ENCODE measurements around the gene SERHL2. TPM values are rescaled to one million over a fixed set of nuclear protein-coding genes. Genes with fewer than 3 reads are reported as not detected.

Gene SERHL2
- total RNA-seq, 1 experiment from 2014 or later, result 0.61 TPM

DNA sequence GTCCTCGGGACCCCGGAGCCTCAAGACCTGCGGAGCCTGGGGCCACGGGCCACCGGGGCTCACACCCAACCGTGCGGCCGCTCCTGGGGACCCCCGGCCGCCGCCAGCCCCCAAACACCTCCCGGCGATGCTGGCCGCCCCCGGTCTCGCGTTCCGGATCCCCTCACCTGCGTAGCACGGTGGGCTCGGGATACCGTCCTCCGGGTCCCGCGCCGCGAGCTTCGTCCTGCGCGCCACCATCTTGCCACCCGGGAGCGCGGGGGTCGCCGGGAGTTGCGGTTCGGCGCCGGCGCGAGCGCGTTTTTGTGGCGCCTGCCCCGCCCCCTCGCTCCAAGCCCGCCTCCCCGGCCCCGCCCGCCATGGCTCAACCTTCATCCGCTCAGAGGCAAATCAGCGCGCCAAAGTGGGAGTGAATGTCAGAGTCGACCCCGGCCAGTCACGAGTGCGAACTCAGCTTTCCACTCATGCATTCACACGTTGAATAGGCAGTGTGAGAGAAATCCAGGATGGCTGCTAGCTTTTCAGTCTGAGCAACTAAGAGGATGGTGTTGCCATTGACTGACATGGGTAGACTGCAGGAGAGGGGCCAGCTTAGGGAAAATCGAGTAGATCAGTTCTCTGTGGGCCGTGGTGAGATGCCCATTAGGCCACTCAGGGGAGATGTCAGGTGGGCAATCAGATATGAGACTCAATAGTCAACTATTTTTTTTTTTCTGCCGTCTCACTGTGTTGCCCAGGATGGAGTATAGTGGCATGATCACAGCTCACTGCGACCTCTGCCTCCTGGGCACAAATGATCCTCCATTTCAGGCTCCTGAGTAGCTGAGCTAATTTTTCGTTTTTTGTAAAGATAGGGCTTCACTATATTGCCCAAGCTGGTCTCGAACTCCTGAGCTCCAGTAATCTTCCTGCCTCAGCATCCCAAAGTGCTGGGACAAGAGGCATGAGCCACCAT lies 28.3 kb downstream of the SERHL2 start:
- Mint-ChIP-seq H3K9me3 (ENCODE audit: unreplicated experiment) (no peaks in the 10 kb centered on the region), H3K36me3 (ENCODE audit: insufficient read depth, unreplicated experiment) (peaks cover 87% of the 10 kb centered on the region), H3K27me3 (ENCODE audit: insufficient read depth, unreplicated experiment) (no peaks in the 10 kb centered on the region), H3K27ac (ENCODE audit: unreplicated experiment) (peak overlapping the region; percentile 93), H3K4me1 (ENCODE audit: low read depth, unreplicated experiment) (no peaks in the 10 kb centered on the region), H3K4me3 (ENCODE audit: unreplicated experiment) (peak overlapping the region; percentile 99)
- Histone ChIP-seq H3K4me3 (ENCODE audit: low read depth, low read length) (peak overlapping the region; percentile 92), H3K9me3 (no peaks in the 10 kb centered on the region), H3K36me3 (ENCODE audit: control insufficient read depth, insufficient read depth, low read length) (0 out of 2 replicates have a peak, but pooled peaks cover 1% of the 10 kb centered on the region), H3K4me1 (no peaks in the 10 kb centered on the region), H3K27me3 (replicated peaks; ENCODE audit: control insufficient read depth, insufficient read depth, low read length) (no peaks in the 10 kb centered on the region)
- TF ChIP-seq, protein P1, sequence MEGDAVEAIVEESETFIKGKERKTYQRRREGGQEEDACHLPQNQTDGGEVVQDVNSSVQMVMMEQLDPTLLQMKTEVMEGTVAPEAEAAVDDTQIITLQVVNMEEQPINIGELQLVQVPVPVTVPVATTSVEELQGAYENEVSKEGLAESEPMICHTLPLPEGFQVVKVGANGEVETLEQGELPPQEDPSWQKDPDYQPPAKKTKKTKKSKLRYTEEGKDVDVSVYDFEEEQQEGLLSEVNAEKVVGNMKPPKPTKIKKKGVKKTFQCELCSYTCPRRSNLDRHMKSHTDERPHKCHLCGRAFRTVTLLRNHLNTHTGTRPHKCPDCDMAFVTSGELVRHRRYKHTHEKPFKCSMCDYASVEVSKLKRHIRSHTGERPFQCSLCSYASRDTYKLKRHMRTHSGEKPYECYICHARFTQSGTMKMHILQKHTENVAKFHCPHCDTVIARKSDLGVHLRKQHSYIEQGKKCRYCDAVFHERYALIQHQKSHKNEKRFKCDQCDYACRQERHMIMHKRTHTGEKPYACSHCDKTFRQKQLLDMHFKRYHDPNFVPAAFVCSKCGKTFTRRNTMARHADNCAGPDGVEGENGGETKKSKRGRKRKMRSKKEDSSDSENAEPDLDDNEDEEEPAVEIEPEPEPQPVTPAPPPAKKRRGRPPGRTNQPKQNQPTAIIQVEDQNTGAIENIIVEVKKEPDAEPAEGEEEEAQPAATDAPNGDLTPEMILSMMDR (IDR thresholded peaks at IDR 0.05; ENCODE audit: insufficient read depth in 1 of 2, low read depth in 1 of 2, low read length in 1 of 2, severe bottlenecking in 1 of 2, unreplicated experiment in 1 of 2), result no peak
- TSS peak; percentile 64 for BruUV-seq (replicated peaks)
- intact Hi-C loops (cut with micrococcal nuclease; ENCODE audit: unreplicated experiment), result no loop called here
- CTCF ChIA-PET, result no interaction called here
- peak; percentile 70 to 85 for DNase-seq
- POLR2A ChIA-PET, result interaction anchor here (0.6 kb wide), 1 partner anchor 65 kb away, joined by 9 read pairs; no protein-coding TSS in a partner anchor

DNA sequence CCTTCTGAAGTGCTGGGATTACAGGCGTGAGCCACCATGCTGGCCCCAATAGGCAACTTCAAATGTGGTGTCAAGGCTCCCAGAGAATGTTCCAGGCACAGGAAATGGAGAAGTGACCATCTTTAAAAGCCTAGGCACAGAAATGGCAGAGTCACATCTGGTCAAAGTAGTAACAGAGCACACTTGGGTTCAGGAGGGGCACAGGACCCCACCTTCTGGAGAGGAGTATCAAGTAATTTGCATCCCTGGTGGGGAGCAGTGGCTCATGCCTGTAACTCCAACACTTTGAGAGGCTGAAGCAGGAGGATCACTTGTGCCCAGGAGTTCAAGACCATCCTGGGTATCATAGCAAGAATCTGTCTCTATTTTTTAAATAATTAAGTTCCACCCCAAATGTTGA lies 29.2 kb downstream of the SERHL2 start:
- H3K4me1 ChIP-seq, result no peaks in the 10 kb centered on the region
- no peak overlapping the region for H3K4me3 ChIP-seq (ENCODE audit: low read depth, low read length)
- POLR2A ChIA-PET, result no interaction called here
- TF ChIP-seq, protein P1 (IDR thresholded peaks at IDR 0.05; ENCODE audit: insufficient read depth in 1 of 2, low read depth in 1 of 2, low read length in 1 of 2, severe bottlenecking in 1 of 2, unreplicated experiment in 1 of 2), result no peak
- no peak overlapping the region for H3K27ac Mint-ChIP-seq (ENCODE audit: unreplicated experiment)
- no peaks in the 10 kb centered on the region for H3K27me3 Mint-ChIP-seq (ENCODE audit: insufficient read depth, unreplicated experiment)
- BruUV-seq (replicated peaks), result no TSS peak
- DNase-seq, result no peak
- H3K36me3 ChIP-seq (ENCODE audit: control insufficient read depth, insufficient read depth, low read length), result 0 out of 2 replicates have a peak, but pooled peaks cover 1% of the 10 kb centered on the region
- intact Hi-C loops (cut with micrococcal nuclease; ENCODE audit: unreplicated experiment), result no loop called here
- CTCF ChIA-PET, result no interaction called here
- no peaks in the 10 kb centered on the region for H3K9me3 ChIP-seq
- no peaks in the 10 kb centered on the region for H3K9me3 Mint-ChIP-seq (ENCODE audit: unreplicated experiment)
- H3K4me3 Mint-ChIP-seq (ENCODE audit: unreplicated experiment), result no peak overlapping the region
- peaks cover 87% of the 10 kb centered on the region for H3K36me3 Mint-ChIP-seq (ENCODE audit: insufficient read depth, unreplicated experiment)
- no peaks in the 10 kb centered on the region for H3K4me1 Mint-ChIP-seq (ENCODE audit: low read depth, unreplicated experiment)
- no peaks in the 10 kb centered on the region for H3K27me3 ChIP-seq (replicated peaks; ENCODE audit: control insufficient read depth, insufficient read depth, low read length)

DNA sequence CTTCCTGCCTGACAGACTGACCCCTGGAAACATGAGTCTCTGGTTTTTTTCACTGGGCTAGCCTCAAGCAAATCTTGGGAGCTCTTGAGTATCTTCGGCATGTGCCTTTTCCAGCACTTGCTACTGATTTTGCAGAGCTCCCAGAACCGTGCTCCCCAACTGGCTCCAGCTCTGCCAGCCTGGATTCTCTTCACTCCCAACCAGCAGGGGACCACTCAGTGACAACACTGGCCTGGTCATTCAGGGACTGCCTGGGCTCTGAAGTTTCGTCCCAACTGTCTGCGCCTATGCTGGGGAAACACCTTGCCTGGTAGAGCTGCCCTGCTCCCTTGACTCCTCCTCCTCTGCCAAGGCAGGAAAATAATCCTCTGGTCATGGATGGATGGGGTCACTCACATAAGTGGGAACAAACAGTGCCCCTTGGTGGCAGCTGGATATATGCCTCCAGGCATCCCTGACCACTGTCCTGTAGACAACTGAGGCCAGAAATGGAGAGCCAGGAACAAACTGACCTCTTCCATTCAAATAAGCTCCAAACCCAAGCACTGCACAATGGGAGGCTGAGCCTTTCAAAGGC lies 30.7 kb downstream of the SERHL2 start:
- Mint-ChIP-seq H3K4me1 (ENCODE audit: low read depth, unreplicated experiment) (no peaks in the 10 kb centered on the region), H3K4me3 (ENCODE audit: unreplicated experiment) (no peak overlapping the region), H3K36me3 (ENCODE audit: insufficient read depth, unreplicated experiment) (peaks cover 79% of the 10 kb centered on the region), H3K27me3 (ENCODE audit: insufficient read depth, unreplicated experiment) (no peaks in the 10 kb centered on the region), H3K27ac (ENCODE audit: unreplicated experiment) (no peak overlapping the region), H3K9me3 (ENCODE audit: unreplicated experiment) (no peaks in the 10 kb centered on the region)
- Histone ChIP-seq H3K9me3 (no peaks in the 10 kb centered on the region), H3K27me3 (replicated peaks; ENCODE audit: control insufficient read depth, insufficient read depth, low read length) (no peaks in the 10 kb centered on the region), H3K4me1 (no peaks in the 10 kb centered on the region), H3K4me3 (ENCODE audit: low read depth, low read length) (no peak overlapping the region), H3K36me3 (ENCODE audit: control insufficient read depth, insufficient read depth, low read length) (0 out of 2 replicates have a peak, but pooled peaks cover 1% of the 10 kb centered on the region)
- BruUV-seq (replicated peaks), result no TSS peak
- TF ChIP-seq, protein P1 (IDR thresholded peaks at IDR 0.05; ENCODE audit: insufficient read depth in 1 of 2, low read depth in 1 of 2, low read length in 1 of 2, severe bottlenecking in 1 of 2, unreplicated experiment in 1 of 2), result no peak
- ChIA-PET CTCF (no interaction called here), POLR2A (no interaction called here)
- intact Hi-C loops (cut with micrococcal nuclease; ENCODE audit: unreplicated experiment), result no loop called here
- DNase-seq, result no peak
